A673 (cell line): Measurements from ENCODE around the gene ITK.

Experiments
- EZH2 ChIP-seq: fragments of 200-600 bp; sonication (generic); IDR thresholded peaks from 2 replicates; pipeline ENCODE4 v1.6.1; 2017; ENCODE audit warnings: borderline replicate concordance, low read depth, mild to moderate bottlenecking, mixed read lengths, antibody characterized with exemption, low read length; ENCODE audit not compliant: poor library complexity, severe bottlenecking
- TF ChIP-seq, protein P1 (sequence below): fragments of 300-800, 200-600 bp; sonication (generic); conservative IDR thresholded peaks from 2 replicates; pipeline ENCODE4 v1.5.1; 2017; ENCODE audit warnings: low read depth, mild to moderate bottlenecking, antibody characterized with exemption, low read length, moderate library complexity, mixed read lengths

DNA sequence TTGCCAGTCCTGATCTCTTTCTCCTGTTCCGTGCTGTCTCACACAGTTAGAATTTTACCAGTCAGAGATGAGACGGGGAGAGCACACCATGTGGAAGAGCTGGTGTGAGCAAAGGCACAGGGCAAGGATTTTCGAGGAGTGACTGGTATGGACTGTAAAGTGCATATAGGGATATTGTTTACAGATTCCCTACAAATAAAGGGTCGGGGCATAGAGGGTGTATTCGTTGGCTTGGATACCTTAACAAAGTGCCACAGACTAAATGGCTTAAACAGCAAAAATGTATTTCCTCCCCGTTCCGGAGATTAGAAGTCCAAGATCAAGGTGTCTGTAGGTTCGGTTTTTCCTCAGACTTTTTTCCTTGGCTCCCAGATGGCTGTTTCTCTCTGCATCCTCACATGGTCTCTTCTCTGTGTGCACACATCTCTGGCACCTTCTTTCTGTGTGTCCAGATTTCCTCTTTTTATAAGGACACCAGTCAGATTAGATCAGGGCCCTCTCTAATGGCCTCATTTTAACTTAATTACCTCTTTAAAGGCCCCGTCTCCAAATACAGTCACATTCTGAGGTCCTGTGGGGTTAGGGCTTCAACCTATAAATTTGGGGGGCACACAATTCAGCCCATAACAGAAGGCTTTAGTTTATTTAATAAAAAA lies 108.7 kb downstream of the ITK start:
- TF ChIP-seq, protein P1, sequence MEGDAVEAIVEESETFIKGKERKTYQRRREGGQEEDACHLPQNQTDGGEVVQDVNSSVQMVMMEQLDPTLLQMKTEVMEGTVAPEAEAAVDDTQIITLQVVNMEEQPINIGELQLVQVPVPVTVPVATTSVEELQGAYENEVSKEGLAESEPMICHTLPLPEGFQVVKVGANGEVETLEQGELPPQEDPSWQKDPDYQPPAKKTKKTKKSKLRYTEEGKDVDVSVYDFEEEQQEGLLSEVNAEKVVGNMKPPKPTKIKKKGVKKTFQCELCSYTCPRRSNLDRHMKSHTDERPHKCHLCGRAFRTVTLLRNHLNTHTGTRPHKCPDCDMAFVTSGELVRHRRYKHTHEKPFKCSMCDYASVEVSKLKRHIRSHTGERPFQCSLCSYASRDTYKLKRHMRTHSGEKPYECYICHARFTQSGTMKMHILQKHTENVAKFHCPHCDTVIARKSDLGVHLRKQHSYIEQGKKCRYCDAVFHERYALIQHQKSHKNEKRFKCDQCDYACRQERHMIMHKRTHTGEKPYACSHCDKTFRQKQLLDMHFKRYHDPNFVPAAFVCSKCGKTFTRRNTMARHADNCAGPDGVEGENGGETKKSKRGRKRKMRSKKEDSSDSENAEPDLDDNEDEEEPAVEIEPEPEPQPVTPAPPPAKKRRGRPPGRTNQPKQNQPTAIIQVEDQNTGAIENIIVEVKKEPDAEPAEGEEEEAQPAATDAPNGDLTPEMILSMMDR = no peak
- TF ChIP-seq EZH2 = no peak
